Transverse colon (tissue), 4 donors: Measurements from ENCODE around the gene ENG.
A peak's percentile ranks its signal among the peaks of the same experiment; 100 is the strongest.
"Not testable (repeated sequence)": the region's sequence is repeated elsewhere in the genome, so short reads cannot be mapped to it uniquely, and the experiment has no call there.

Source experiments
- EP300 ChIP-seq: sonication (generic); formaldehyde crosslinking; IDR thresholded peaks from one replicate; pipeline ENCODE4 v1.6.1; 2017; ENCODE audit warnings: antibody characterized with exemption, low read depth
- POLR2A ChIP-seq: fragments of 450-650 bp; IDR thresholded peaks from one replicate; pipeline ENCODE4 v1.6.1; 2016; ENCODE audit warnings: antibody characterized with exemption, mild to moderate bottlenecking, moderate library complexity
- POLR2AphosphoS5 ChIP-seq, 3 donors: sonication (generic); formaldehyde crosslinking; IDR thresholded peaks; one replicate each; pipeline ENCODE4 v1.6.1; 2016; ENCODE audit warnings: antibody characterized with exemption in 3 of 3
- TF ChIP-seq, protein P1 (sequence below), 5 experiments: fragments of 200-600 bp in 3 of 5; fragments of 450-650 bp in 2 of 5; sonication (generic) in 3 of 5; IDR thresholded peaks; 1 replicate in 2 of 5; 2 replicates in 3 of 5; pipeline ENCODE4 v1.5.1; 2016 to 2017; ENCODE audit warnings: antibody characterized with exemption in 5 of 5, inconsistent platforms in 3 of 5, mild to moderate bottlenecking in 2 of 5, moderate library complexity in 1 of 5

DNA sequence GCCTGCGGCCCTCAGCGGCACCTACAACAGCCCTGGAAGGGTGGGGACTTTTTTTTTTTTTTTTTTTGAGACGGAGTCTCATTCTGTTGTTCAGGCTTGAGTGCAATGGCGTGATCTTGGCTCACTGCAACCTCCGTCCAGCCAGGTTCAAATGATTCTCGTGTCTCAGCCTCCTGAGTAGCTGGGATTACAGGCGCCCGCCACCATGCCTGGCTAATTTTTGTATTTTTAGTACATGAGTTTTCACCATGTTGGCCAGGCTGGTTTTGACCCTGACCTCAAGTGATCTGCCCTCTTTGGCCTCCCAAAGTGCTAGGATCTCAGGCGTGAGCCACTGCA is 15.7 kb upstream of the ENG start:
- TF ChIP-seq, protein P1, sequence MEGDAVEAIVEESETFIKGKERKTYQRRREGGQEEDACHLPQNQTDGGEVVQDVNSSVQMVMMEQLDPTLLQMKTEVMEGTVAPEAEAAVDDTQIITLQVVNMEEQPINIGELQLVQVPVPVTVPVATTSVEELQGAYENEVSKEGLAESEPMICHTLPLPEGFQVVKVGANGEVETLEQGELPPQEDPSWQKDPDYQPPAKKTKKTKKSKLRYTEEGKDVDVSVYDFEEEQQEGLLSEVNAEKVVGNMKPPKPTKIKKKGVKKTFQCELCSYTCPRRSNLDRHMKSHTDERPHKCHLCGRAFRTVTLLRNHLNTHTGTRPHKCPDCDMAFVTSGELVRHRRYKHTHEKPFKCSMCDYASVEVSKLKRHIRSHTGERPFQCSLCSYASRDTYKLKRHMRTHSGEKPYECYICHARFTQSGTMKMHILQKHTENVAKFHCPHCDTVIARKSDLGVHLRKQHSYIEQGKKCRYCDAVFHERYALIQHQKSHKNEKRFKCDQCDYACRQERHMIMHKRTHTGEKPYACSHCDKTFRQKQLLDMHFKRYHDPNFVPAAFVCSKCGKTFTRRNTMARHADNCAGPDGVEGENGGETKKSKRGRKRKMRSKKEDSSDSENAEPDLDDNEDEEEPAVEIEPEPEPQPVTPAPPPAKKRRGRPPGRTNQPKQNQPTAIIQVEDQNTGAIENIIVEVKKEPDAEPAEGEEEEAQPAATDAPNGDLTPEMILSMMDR (IDR thresholded peaks at IDR 0.05) = peak in 3 of 5 experiments; percentile 9 to 26 (median 16)
- not testable (repeated sequence) for TF ChIP-seq EP300; POLR2A; POLR2AphosphoS5 (IDR thresholded peaks at IDR 0.05)
